IPS-20b (cell line): ENCODE results near the gene GRB14.

Source experiments
- H3K27ac ChIP-seq: one replicate; pipeline ENCODE4 v1.5.1; 2013; ENCODE audit warnings: low read length
- H3K27me3 ChIP-seq: 2 replicates; pipeline ENCODE4 v1.6.1; 2013; ENCODE audit warnings: mild to moderate bottlenecking, low read length, inconsistent platforms; ENCODE audit not compliant: insufficient read depth
- H3K36me3 ChIP-seq: 2 replicates; pipeline ENCODE4 v1.6.1; 2013; ENCODE audit warnings: low read depth, mild to moderate bottlenecking, inconsistent platforms, low read length, moderate library complexity; ENCODE audit not compliant: insufficient read depth
- H3K4me1 ChIP-seq: 2 replicates; pipeline ENCODE4 v1.6.1; 2013; ENCODE audit warnings: mild to moderate bottlenecking, control low read depth, inconsistent platforms, low read length, moderate library complexity; ENCODE audit not compliant: insufficient read depth
- H3K4me3 ChIP-seq: 2 replicates; pipeline ENCODE4 v1.5.1; 2013; ENCODE audit warnings: mild to moderate bottlenecking, low read length, inconsistent platforms
- H3K9ac ChIP-seq: 2 replicates; pipeline ENCODE4 v1.6.1; 2013; ENCODE audit warnings: low read depth, mild to moderate bottlenecking, inconsistent platforms, low read length, moderate library complexity
- H3K9me3 ChIP-seq: 2 replicates; pipeline ENCODE4 v1.6.1; 2013; ENCODE audit warnings: mild to moderate bottlenecking, low read depth, low read length, inconsistent platforms; ENCODE audit not compliant: insufficient read depth

Gene GRB14

GRCh38 chr2:164514491-164514890, 106.8 kb downstream of the GRB14 start:
- no peaks in the 10 kb centered on the region for H3K27me3 ChIP-seq
- no peak overlapping the region for H3K4me3 ChIP-seq
- H3K9ac ChIP-seq, result no peak overlapping the region
- H3K9me3 ChIP-seq, result no peaks in the 10 kb centered on the region
- 0 out of 2 replicates have a peak, but pooled peaks cover 3% of the 10 kb centered on the region for H3K36me3 ChIP-seq
- H3K4me1 ChIP-seq, result no peaks in the 10 kb centered on the region; the same call in 1 of the 2 replicates
- no peak overlapping the region for H3K27ac ChIP-seq

DNA sequence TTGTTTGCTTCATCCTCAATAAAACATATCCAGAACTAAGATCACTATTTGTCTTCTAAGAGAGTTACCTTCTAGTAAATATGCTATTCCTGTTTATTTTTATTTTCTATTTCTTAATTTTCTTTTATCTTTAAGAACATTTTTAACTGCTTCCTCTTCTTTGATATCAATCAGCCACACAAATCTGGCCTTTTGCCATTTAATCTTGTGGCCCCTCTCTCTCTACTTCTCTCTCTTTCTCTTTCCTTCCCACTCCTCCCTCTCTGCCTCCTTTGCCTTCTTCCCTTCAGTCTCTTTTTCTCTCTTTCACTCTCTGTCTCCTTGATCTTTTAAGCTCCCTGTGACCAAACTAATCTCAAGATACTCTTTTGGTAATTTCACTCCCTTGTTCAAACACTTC, 108.4 kb downstream of the GRB14 start:
- H3K36me3 ChIP-seq, result no peaks in the 10 kb centered on the region
- no peak overlapping the region for H3K27ac ChIP-seq
- no peaks in the 10 kb centered on the region for H3K9me3 ChIP-seq
- H3K9ac ChIP-seq, result no peak overlapping the region
- H3K4me3 ChIP-seq, result no peak overlapping the region
- peaks cover 4% of the 10 kb centered on the region for H3K4me1 ChIP-seq
- no peaks in the 10 kb centered on the region for H3K27me3 ChIP-seq

- Histone ChIP-seq H3K27ac (no peak overlapping the region), H3K4me1 (peaks cover 4% of the 10 kb centered on the region)
Observed at GRCh38 chr2:164511738-164512137, 109.5 kb downstream of the GRB14 start.

GRCh38 chr2:164510895-164511294, 110.4 kb downstream of the GRB14 start:
- no peak overlapping the region for H3K9ac ChIP-seq
- no peak overlapping the region for H3K27ac ChIP-seq
- no peaks in the 10 kb centered on the region for H3K36me3 ChIP-seq
- no peaks in the 10 kb centered on the region for H3K27me3 ChIP-seq
- H3K4me1 ChIP-seq, result peaks cover 4% of the 10 kb centered on the region
- H3K4me3 ChIP-seq, result no peak overlapping the region
- H3K9me3 ChIP-seq, result no peaks in the 10 kb centered on the region

More at GRCh38 chr2:164511738-164512137, 109.5 kb downstream of the GRB14 start:
- H3K27me3 ChIP-seq, result no peaks in the 10 kb centered on the region
- H3K9me3 ChIP-seq, result no peaks in the 10 kb centered on the region
- no peak overlapping the region for H3K9ac ChIP-seq
- no peaks in the 10 kb centered on the region for H3K36me3 ChIP-seq
- no peak overlapping the region for H3K4me3 ChIP-seq

DNA sequence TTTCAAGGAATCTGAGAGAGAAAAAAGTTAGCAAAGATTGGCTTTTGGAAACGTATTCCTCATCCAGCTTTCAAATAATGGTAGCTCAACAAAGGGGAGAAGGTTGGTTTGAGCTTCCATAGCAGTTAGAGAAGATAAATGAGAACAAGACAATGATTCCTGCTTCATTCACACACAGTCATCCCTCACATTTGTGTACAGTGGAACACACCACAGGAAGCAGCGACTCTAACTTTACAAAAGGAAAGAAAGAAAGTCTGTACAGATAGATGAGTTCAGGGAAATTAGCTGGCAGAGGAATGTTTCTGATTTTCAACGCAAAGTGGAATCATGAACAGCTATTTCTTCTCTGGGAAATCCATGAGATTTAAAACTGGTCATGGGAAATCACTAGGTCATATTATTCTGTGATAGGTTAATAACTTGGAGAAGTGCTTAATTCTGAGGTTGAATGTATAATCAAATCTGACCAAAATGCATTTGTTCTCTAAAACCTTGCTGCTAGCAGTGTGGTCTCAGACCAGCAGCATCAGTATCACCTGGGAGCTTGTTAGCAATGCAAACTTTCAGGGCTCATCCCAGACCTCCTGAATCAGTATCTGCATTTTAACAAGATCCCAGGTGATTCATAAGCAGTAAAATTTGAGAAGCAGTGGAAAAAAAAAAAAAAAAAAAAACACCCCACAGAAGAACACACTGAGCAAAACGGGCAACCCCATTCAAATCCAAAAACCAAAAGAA, 112.0 kb downstream of the GRB14 start:
- no peak overlapping the region for H3K9ac ChIP-seq
- no peaks in the 10 kb centered on the region for H3K27me3 ChIP-seq
- no peaks in the 10 kb centered on the region for H3K36me3 ChIP-seq
- H3K27ac ChIP-seq, result no peak overlapping the region
- H3K4me3 ChIP-seq, result no peak overlapping the region
- peaks cover 4% of the 10 kb centered on the region for H3K4me1 ChIP-seq
- H3K9me3 ChIP-seq, result no peaks in the 10 kb centered on the region

- no peaks in the 10 kb centered on the region for H3K9me3 ChIP-seq
- no peaks in the 10 kb centered on the region for H3K27me3 ChIP-seq
- H3K9ac ChIP-seq, result no peak overlapping the region
- peaks cover 2% of the 10 kb centered on the region for H3K4me1 ChIP-seq
- no peak overlapping the region for H3K27ac ChIP-seq
- no peak overlapping the region for H3K4me3 ChIP-seq
- no peaks in the 10 kb centered on the region for H3K36me3 ChIP-seq
Observed at GRCh38 chr2:164504253-164504652, 117.0 kb downstream of the GRB14 start.

- no peak overlapping the region for H3K4me3 ChIP-seq
- no peaks in the 10 kb centered on the region for H3K27me3 ChIP-seq
- H3K9ac ChIP-seq, result no peak overlapping the region
- H3K36me3 ChIP-seq, result no peaks in the 10 kb centered on the region
- no peak overlapping the region for H3K27ac ChIP-seq
- no peaks in the 10 kb centered on the region for H3K4me1 ChIP-seq
- no peaks in the 10 kb centered on the region for H3K9me3 ChIP-seq
Observed at GRCh38 chr2:164498836-164499235, 122.4 kb downstream of the GRB14 start.

- no peak overlapping the region for H3K4me3 ChIP-seq
- no peak overlapping the region for H3K9ac ChIP-seq
- peaks cover 5% of the 10 kb centered on the region; the same call in 1 of the 2 replicates for H3K36me3 ChIP-seq
- no peaks in the 10 kb centered on the region for H3K4me1 ChIP-seq
- no peaks in the 10 kb centered on the region for H3K27me3 ChIP-seq
- no peak overlapping the region for H3K27ac ChIP-seq
- no peaks in the 10 kb centered on the region for H3K9me3 ChIP-seq
Observed at GRCh38 chr2:164496881-164497280, 124.4 kb downstream of the GRB14 start.

- no peaks in the 10 kb centered on the region for H3K27me3 ChIP-seq
- H3K9me3 ChIP-seq, result no peaks in the 10 kb centered on the region
- no peak overlapping the region for H3K4me3 ChIP-seq
- no peak overlapping the region for H3K9ac ChIP-seq
- H3K4me1 ChIP-seq, result no peaks in the 10 kb centered on the region
- peaks cover 5% of the 10 kb centered on the region; the same call in 1 of the 2 replicates for H3K36me3 ChIP-seq
- H3K27ac ChIP-seq, result no peak overlapping the region
Observed at GRCh38 chr2:164496421-164496820, 124.9 kb downstream of the GRB14 start.

DNA sequence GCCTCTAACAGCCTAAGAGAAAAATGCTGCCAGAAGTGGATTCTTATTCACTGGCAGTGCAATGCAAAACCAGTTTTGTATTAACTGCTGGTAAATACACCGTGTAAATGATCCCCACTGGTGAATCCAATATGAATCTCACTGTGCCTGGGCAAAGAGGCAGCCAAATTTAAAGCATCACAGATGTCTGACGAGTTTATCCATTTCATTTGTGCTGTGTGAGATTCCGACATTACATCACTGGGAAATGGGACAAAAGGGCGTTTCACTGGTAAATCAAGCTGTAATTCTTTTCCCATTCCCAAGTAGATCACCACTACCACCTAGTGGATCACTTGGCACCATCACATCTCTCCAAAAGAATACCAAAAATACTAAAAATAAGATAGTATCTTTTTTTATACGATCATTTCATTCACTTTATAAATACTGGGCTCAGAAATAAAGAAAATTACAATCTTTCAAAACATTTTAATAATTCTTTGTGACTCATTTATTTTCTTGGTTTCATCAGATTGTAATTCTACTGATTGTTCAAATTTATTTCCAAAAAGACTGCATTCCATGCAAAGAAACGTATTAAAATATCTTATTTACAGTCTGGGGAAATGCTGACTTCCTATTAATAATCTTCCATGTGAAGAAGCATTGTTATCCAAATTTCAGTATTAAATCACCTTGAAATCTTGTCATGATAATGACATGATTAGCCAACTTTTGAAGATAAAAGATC, 125.6 kb downstream of the GRB14 start:
- Histone ChIP-seq H3K36me3 (peaks cover 5% of the 10 kb centered on the region; the same call in 1 of the 2 replicates), H3K4me1 (no peaks in the 10 kb centered on the region), H3K9me3 (no peaks in the 10 kb centered on the region), H3K27ac (no peak overlapping the region), H3K9ac (no peak overlapping the region), H3K27me3 (no peaks in the 10 kb centered on the region), H3K4me3 (no peak overlapping the region)

GRCh38 chr2:164485541-164485940, 135.7 kb downstream of the GRB14 start:
- no peaks in the 10 kb centered on the region for H3K4me1 ChIP-seq

GRCh38 chr2:164479460-164479859, 141.8 kb downstream of the GRB14 start:
- Histone ChIP-seq H3K36me3 (no peaks in the 10 kb centered on the region), H3K4me1 (no peaks in the 10 kb centered on the region), H3K4me3 (no peak overlapping the region), H3K27me3 (no peaks in the 10 kb centered on the region), H3K27ac (no peak overlapping the region), H3K9ac (no peak overlapping the region), H3K9me3 (no peaks in the 10 kb centered on the region)

More at GRCh38 chr2:164485541-164485940, 135.7 kb downstream of the GRB14 start:
- Histone ChIP-seq H3K4me3 (no peak overlapping the region), H3K27ac (no peak overlapping the region), H3K27me3 (no peaks in the 10 kb centered on the region), H3K9ac (no peak overlapping the region), H3K36me3 (no peaks in the 10 kb centered on the region), H3K9me3 (no peaks in the 10 kb centered on the region)
